ENCODE results near the gene GRK6.
A peak's percentile ranks its signal among the peaks of the same experiment; 100 is the strongest.
"Not testable (repeated sequence)": the region's sequence is repeated elsewhere in the genome, so short reads cannot be mapped to it uniquely, and the experiment has no call there.

GRK6 gene

DNA sequence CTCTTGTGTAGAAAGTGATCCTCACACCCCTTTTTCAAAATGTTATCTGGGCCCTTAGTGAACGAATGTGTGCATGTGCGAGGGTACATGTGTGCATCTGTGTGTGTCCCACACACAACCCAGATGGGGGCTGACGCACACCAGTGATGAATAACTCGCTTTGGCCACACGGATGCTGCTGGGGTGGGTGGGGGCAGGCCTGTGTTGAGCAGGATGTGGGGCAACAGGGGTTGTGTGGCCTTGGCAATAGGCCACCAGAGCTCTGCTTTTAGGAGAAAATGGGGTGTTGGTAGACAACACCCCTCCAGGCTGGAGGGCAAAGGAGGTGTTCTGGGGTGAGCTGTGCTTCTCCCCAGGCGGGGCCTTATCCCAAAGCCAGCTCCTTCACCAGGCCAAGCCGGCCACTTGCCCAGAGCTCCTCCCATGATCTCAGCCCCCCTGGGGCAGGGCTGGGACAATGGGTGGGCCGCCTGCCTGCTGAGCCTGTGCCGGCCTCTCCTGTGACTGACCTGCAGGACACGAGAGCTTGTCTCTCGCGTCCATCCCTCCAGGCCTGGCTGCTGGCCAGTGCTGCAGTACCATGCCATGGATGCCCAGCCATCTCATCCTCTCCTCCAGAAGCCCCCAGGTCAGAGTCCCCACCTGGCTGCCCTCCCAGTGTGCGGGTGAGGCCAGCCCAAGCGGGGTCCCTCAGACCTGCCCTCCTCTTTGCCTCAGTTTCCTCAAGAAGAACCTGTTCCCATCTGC, 45.3 kb downstream of the GRK6 start:
- no peak for DNase-seq

DNA sequence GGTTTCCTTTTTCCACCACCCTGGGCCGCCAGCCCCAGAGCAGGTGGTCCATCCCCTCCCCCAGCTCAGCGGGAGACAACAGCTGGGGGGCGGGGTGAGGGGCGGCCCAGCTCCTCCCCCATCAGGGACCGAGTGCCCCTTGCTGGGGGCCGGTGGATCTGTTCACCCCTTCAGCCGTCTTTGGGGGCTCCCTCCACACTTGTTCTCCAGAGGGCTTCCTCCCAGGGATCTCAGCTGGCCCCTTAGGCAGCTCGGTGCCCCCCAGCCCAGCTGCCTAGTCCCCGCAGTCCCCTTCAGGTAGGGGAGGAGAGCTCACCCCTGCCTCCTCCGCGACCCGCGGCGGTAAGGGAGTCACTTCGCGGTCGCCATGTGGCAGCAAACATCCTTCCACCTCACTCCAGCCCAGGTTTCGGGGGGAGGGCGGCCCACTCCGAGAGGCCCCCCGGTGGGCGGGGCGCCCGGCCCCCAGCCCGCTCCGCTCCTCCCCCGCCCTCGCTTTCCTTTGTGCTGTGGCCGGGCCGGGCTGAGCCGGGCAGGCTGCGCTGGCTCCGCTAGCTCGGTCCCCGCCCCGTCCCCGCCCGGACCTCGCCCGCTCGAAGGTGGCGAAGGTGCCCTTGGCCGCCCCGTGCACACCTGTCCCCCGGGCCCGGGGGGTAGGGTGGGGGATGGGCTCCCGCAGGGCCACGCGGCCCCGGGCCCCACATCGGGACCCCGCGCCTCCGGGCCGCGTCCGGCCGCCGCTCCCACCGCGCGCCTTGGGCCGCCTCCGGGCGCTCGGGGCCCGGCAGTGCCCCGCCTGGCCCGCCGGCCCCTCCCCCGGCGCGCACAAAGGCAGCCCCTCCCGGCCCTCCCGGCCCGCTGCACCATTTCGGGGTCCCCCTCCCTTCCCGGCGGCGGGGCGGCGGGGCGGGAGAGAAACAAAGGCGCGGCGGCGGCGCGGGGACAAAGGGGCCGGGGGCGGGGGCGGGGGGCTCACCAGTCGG, 46.3 kb downstream of the GRK6 start:
- peak; percentile 50 to 69 (median 68) for DNase-seq

DNA sequence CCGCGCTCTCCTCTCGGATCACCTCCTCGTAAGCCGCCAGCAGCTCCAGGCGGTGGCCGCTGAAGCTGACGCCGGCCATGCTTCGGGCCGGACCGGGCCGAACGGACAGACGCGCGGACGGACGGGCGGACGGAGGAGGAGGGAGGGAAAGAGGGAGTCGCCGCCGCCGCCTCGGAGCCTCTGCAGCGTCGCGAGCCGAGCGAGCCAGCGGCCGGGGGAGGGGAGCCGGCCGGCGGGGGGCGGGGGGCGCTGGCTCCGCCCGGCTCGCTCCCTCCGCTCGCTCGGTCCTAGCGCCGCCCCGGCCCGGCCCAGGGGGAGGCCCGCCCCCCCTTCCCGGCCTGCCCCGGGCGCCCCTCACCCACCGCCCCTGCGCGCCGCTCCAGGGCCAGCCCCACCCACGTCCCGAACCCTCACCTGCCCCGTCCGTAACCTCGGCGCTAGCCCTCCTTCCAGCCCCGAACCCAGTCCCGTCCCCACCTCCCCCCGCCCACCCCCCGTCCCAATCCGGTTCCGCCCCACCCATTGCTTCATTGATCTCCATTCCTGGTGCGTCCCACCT, 47.0 kb downstream of the GRK6 start, which contains the start of gene DBN1:
TSS of gene DBN1 (minus strand) at position 192 of the 559 bp plus-strand sequence. CDS start at position 79, 113 bp downstream.
- peak; percentile 61 to 74 (median 66) for DNase-seq

DNA sequence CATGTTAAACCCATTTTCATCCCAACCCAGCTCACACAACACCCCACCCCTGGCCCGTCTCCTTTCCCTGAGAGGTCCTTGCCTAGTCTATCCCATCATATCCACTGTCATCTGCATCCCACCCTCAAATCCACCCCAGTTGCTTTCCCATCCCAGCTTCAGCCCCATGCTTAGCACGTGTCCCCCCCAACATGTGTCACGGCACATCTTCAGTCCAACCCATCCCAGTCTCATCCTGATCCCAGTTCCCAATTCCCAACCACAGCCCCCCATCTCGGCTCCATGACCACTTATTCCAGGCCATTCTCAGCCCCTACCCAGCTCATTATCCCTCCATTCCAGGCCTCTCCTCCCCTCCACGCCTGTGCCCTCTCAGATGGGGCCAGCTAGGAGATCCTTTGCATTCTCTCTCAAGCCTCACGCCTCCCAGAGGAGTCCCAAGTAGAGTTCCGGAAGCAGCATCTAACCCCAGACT, 47.6 kb downstream of the GRK6 start:
- no peak for DNase-seq

DNA sequence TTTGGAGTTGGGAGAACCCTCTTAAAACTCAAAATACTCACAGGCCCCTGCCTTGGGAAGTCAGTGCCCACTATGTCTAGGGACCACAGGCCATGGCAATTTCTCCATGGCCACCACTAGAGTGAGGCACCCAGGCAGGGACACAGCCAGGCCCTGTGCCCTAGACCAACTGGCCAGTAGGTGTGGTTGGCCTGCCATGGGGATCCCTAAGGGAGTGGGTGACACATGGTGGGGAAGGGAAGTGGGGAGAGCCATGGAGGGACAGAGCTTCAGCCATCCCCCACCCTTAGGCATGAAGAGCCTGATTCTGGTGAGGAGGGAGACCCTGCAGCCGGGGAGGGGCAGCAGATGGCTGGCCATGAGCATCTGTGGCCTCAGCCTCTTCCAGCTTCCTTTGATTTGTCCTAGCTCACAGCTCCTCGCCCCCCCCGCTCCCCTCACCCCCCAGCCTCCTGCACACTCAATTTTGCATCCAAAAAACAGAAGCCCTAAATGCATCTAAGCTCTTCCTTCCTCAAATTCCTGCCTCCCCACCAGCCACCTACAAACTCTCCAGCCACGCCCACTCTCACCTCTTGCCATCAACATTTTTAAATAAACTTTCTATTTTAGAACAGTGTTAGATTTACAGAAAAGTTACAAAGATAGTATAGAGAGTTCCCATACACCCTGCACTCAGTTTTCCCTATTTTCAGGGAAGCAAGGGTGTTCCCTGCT, 48.5 kb downstream of the GRK6 start:
- DNase-seq = no peak

DNA sequence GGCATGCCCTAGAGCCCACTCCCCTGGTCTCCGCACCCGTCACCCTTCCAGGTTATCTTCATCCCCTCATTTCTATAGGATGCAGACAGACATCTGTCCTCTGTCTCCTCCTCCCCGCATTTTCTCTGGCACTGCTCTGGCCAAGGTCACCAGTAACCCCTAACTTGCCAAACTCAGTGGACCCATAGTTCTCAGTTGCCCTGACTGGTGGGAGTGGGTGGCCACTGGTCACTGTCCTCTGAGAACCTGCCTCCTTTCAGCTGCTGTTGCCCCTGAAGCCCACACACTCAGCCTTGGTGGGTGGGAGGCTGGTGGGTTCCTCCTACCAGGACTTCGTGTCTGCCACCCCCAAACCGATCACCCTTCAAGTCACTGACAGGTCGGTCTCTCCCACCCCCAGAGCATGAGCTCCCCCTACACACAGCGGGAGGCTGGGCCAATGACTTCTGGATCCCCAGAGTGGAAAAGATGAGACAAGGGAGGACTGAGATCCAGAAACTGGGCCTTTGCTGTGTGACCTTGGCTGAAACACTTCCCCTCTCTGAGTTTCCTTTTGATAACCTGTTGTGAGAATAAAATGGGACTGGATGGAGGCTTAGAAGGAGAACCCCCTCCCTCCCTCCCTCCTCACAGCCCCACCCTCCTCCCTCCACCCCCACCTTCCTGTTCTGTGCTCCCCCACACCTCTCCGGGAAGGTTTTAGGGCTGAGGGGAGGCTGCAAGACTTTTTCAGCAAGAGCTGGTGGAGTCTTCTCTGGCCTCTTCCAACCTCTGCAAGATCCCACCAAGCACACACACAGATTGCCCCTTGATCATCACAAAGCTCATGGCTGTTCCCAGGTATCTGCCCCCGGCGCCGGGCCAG, 49.3 kb downstream of the GRK6 start:
- DNase-seq = no peak

DNA sequence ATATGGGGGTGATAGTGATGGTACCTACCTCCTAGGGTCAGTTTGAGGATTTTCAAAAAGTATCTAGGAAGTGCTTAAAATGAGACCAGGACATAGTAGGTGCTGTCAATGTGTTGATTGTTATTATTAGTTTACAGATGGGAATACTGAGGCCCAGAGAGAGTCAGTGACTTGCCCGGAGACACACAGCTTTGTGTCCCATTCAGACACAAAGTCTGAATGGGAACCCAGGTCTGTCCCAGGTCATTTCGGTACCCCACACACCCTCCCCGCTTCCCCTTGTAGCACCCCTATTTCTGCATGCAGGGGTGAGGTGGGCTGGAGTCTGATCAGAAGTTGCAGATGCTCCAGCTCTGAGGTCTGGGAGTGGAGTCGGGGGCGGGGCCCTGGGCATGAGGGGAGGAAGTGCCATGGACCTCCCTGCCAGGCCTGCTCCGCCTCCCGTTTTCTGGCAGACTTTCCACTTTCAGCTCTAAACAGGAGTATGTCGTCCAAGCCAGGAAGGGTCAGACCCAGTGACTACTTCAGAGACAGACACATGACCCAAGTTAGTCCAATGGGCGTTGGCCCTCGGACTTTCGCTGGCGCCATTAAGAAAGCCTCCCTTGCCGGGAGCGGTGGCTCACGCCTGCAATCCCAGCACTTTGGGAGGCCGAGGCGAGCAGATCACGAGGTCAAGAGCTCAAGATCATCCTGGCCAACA, 50.2 kb downstream of the GRK6 start:
- DNase-seq = no peak

DNA sequence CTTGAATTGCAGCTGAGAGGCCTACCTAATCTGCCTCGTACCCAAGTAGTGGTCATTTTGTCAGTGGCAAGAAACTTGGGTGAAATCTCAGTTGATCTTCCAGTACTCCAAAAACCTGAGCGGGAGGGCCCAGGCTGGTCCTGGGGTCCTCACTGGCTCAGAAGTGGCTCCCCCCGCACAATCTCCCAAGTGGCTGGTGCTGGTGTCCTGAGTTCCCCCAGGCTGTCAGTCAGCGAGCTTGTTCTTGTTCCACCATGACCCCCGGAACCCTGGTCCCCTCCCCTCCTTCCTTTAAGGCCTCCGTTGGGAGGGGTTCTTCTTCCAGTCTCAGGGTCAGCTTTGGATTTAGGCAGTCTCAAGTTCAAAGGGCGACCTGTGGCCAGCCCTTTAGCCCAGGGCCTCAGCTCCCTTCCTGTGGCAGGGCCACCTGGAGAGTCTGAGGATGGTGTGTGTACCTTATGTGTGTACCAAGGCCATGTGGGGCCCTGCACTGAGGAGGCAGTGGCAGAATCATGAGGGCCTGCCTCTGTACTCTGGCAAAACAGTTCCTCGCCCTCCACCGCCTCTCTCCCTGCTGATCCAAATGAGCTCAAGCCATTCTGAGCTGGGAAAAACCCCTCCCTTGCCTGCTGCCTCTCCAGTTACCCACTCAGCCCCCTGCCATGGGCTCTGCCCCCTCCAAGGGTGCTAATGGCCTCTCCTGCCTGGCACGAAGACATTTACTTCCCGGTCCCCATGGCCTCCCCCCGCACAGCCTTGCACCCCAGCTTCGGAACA, 51.4 kb downstream of the GRK6 start:
- DNase-seq = no peak

DNA sequence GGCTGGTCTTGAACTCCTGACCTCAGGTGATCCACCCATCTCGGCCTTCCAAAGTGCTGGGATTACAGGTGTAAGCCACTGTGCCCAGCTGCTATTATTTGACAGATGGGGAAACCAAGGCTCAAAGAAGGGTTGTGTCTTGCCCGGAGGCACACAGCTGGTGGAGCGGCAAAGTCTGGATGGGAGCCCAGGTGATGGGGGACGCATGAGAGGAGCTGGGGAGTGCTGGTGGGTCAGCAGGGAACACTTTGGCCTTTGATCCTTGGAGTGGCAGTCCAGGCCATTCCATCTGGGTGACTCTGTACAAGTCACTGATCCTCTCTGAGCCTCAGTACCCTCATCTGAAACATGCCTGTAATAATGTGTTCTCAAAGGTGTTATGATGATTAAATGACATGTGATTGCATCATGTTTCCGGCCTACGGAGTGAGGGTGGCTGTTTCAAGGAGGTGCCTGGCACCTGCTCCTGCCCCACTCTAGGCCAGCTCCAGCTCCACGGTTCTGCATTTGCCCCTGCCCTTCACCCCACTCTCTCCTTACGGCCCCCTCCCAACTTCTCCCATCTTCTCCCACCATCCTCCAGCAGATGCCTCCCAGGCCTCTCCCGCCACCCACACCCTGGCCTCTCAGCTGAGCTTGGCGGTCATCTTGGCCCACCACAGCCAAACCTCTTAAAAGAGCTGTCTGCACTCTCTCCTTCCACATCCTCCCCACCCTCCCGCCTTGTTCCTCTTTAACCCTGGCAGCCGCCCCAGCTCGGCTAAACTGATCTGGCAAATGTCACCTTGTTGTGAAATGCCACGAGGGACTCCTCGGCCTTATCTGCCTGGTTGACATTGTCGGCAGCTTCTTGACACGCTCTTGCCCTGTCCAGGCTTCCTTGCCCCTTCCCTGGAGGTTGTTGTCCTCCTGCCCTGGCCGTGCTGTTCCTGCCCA, 52.5 kb downstream of the GRK6 start:
- DNase-seq = peak in 1 of 3 experiments; percentile 2

DNA sequence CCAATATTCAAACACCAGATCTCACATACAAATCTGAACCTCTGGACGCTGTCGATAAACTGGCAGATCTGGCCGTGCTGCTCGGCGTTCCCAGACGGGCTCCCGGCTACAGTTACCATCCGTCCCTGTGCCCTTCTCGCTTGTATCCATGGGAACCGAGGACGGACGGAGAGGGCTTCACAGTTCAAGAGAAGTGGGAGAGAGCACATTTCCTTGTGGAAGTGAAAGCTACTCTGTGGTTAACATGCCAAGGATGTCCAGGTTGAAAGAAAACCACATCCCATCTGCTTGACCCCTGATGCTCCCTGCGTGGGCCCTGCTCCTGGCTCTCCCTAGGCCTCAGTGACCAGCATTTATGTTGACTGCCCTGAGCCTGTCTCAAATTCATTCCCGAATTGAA, 53.3 kb downstream of the GRK6 start:
- DNase-seq = no peak

DNA sequence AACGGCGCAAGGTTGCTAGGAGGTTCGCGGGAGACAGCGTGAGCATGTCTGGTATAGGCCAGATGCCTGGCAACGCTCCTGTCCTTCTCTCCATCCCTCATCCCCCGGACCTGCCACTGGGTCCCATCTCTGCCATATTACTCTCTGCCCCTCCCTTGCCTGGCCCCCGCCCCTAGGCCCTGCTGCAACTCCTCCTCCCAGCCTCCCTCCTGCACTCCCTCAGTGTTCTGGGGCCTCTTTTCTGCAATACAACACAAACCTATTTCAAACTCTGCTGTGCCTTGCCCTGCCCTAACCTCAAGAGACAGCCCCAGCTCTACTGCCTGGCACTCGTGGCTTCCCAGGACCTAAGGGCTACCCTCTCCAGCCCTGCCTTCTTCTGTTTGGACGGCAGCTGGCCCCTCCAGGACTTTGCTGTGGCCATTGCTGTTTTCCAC, 55.9 kb downstream of the GRK6 start:
- no peak for DNase-seq

DNA sequence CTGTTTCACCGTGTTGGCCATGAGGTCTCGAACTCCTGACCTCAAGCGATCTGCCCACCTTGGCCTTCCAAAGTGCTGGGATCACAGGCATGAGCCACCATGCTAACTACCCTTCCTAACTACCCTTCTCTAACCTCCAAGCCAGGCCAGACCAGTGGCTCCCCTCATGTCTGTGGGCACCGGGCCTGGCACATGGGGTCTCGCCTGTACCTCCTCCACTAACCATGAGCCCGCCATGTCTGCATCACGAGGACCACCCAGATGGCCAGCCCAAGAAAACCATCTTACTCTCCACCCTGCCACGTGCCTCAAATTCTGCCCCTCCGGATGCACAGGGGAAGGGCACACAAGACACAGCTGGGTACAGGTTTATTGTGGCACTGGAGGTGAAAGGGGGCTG, 56.6 kb downstream of the GRK6 start:
- DNase-seq = no peak

DNA sequence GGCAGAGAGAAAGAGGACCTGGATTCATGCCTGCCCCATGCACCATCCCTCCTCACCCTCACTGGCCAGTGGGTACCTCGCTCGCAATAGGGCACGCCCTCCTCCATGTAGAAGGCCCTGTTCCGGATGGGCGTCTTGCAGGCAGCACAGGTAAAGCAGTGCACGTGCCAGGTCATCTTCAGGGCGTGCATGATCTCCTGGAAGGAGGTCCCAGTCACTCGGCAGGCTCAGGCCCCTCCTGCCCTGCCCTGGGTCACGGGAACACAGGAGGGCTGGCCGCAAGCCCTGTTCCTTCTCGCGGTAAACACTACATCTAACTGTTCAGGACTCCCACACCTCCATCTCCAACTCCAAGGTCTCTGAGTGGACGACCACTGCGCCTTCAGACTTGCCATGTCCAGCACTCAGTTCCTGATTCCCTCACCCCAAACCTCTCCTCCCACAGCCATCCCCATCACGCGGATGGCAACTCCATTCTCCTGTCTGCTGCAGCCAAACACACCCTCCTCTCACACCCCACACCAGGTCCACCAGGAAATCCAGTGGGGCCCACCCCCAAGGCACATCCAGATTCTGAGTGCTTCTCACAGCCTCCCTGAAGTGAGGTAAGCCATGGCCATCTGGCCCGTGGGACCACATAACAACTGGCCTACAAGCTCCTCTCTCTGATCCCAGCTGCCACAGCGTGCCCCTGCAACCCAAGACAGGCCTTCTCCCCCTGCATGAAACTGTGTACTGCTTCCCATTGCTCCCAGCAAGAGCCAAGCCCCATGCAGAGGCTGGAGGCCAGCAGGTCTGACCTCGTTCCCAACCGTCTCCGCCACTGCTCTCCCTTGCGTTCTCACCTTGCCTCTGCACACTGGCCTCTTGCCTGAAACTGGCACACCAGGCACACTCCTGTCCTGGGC, 57.8 kb downstream of the GRK6 start:
- DNase-seq = no peak

DNA sequence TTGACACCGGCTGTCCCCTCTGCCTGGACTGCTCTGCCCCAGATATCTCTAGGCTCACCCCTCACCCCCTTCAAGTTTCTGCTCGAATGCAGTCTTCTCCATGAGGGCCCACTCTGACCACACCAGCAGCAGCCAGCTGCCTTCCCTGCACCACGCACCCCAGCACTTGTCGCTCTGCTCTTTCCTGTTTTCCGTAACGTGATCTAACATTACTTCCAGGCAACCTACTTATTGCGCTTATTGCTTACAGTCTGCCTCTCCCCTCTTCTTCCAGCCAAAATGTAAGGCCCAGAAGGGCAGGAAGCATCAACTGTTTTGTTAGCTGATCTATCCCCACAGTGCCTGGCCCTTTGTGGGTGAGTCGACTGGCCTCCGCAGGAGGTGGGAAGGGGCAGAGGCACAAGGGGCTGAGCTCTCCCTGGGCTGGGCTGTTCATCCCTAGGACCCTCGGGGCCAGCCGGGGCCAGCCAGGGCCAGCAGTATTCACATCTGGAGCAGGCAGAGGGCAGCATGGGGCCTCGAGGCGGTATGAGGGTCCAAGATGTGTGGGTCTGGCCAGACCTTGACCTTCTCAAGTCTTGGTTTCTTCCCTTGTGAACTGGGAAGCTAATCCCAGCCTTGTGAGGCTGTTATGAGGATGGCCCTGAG, 58.5 kb downstream of the GRK6 start:
- no peak for DNase-seq

DNA sequence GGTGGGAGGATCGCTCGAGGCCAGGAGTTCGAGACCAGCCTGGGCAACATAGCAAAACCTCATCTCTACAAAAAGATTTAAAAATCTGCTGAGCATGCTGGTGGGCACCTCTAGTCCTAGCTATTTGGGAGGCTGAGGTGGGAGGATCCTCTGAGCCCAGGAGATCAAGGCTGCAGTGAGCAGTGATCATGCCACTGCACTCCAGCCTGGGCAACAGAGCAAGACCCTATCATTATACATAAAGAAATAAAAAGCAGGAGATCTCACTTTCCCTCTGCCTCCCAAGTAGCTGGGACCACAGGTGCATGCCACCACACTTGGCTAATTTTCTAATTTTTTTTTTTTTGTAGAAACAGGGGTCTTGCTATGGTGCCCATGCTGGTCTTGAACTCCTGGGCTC, 59.3 kb downstream of the GRK6 start:
- not testable (repeated sequence) for DNase-seq

DNA sequence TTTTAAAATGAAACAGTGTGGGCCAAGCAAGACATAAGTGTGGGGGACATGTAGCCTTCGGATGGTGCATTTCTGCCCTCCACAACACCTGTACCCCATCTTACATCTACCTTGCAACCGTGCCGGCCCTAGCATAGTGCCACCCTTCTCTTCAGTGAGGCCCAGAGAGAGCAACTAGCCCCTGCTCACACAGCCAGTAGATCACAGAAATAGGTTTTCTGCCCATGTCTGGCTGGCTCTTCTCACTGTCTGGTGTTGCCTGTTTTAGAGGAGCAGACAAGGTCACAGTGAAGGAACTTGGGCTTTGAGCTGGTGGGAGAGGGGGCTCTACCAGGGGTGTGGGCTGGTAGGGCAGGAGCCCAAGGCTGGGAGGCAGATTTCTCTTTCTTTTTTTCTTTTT, 59.8 kb downstream of the GRK6 start:
- DNase-seq = no peak

DNA sequence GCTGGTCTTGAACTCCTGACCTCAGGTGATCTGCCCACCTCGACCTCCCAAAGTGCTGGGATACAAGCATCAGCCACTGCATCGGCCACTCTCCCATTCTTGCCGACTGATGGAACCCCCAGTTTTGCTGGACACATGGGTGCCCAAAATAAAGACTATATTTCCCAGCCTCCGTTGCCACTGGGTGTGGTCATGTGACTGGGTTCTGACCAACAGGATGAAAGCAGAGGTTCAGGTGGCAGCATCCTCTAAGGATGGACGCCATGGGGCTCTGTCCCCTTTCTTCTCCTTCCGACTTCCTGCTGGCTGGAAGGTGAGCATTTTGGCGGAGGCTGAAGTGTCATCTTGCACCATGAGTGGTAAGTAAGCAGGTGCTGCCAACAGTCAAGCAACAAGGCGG, 60.7 kb downstream of the GRK6 start:
- DNase-seq = no peak
